Measurements from ENCODE around the gene MGME1.

MGME1 gene

GRCh38 chr20:17968366-17969277 is at the start of gene MGME1, which contains the start of gene SNX5:
MGME1 (plus strand) TSS chr20:17969018; CDS start chr20:17969860, 842 bp downstream.
SNX5 (minus strand) TSS chr20:17968794; CDS start chr20:17968425, 369 bp downstream.
- peak; percentile 99 for DNase-seq

DNA sequence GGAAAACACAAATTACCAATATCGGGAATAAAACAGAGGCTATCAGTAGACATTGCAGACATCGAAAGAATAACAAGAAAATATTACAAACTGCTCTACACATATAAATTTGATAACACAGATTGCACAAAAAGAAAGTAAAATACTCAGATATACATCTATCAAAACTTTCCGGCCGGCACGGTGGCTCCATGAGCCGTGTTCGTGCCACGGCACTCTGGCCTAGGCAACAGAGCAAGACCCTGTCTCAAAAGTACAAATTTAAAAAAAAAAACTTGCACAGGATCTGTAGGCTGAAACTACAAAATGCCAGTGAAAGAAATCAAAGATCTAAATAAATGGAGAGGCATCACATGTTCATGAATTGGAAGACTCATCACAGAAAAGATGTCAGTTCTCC is 49.7 kb upstream of the MGME1 start:
- DNase-seq, result no peak

DNA sequence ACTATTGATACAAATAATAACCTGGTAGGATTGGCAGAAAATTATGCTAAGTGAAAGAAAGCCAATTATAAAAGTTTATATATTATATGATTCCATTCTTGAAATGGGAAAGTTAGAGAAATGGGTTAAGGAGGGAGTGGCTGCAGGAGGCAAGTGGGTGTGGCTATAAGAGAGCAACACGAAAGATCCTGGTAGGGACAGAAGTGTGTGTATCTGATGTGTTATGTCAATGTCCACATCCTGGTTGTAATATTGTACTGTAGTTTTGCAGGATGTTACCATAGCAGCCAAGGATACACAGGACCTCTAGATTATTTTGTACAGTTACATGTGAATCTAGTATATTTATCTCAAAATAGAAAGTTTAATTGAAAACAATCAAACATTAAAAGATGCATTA is 47.0 kb upstream of the MGME1 start:
- DNase-seq, result no peak

GRCh38 chr20:17925141-17925939 is 43.5 kb upstream of the MGME1 start:
- DNase-seq, result no peak

DNA sequence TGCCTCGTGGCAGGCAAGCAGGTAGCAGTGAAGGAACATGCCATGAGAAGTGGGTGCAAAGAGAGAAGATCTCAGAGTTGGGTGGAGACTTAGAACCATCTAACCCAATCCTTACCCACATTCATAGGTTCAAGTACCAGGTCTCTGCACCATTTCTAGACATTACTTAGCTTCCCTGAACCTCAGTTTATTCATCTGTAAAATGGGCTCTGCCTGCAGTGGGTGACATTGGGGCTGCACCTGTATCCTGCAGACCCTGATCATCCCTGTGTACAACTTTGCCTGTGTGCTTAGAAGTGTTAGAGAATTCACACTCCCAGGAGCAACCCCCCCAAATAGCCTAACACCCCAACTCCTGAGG is 42.9 kb upstream of the MGME1 start:
- DNase-seq, result no peak

DNA sequence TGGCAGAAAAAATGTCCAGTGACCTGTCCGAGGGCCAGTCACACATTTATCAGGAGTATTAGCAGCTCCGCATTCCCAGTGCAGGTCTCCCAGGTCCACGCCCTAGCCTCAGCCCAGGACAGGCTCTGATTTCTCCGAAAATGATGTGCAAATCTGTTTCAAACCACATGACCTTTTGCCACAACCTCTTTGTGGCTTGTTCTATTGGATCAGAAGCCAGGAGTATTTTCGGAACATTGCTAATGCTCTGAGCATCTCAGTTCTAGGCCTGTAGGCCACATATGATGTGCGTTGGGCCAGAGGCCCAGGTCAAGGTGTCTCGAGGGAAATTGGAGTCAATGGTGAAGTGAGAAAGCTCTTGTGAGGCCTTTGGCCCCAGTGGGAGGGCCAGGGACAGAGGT is 40.6 kb upstream of the MGME1 start:
- DNase-seq, result no peak

- DNase-seq, result peak; percentile 46
Measured at GRCh38 chr20:17928633-17929311, 40.0 kb upstream of the MGME1 start.

GRCh38 chr20:17931513-17931912 is 37.3 kb upstream of the MGME1 start:
- DNase-seq, result no peak

- no peak for DNase-seq
Measured at GRCh38 chr20:17932396-17932795, 36.4 kb upstream of the MGME1 start.

- no peak for DNase-seq
Measured at GRCh38 chr20:17933121-17933520, 35.7 kb upstream of the MGME1 start.

DNA sequence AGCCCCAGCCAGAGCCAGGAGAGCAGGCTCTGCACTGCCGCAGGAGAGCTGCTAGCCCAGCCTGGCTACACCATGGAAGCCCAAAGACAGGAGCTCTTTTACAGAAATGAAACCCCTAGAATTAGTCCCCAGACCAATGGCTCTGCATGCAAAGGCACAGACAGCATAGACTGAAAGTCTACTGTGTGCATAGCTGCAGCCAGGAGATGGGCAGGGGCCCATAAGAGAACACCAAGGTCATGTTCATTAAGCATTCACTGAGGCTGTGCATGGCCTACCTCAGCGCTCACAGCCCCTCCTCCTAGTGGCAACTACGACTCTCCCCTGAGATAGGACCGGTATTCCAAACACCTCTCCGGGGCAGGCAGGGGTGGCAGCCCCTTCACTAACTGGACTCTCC is 35.1 kb upstream of the MGME1 start:
- no peak for DNase-seq

GRCh38 chr20:17934141-17934862 is 34.5 kb upstream of the MGME1 start:
- DNase-seq, result no peak

- no peak for DNase-seq
Measured at GRCh38 chr20:17935186-17935585, 33.6 kb upstream of the MGME1 start.

DNA sequence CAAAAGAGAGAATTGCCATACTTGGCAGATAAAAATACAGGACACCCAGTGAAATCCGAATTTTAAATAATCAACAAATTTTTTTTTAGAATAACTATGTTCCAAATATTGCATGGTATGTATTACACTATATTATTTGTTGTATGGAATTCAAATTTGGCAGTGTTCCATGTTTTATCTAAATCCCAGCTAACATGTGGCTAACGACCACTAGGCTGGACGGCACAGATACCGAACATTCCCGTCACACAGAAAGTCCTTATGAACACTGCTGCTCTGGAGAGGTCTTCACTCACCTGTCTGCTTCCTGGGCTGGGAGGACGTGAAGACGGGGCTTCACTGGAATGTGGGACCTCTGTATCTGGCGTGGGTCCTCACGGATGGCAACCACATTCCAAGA is 33.1 kb upstream of the MGME1 start:
- no peak for DNase-seq

DNA sequence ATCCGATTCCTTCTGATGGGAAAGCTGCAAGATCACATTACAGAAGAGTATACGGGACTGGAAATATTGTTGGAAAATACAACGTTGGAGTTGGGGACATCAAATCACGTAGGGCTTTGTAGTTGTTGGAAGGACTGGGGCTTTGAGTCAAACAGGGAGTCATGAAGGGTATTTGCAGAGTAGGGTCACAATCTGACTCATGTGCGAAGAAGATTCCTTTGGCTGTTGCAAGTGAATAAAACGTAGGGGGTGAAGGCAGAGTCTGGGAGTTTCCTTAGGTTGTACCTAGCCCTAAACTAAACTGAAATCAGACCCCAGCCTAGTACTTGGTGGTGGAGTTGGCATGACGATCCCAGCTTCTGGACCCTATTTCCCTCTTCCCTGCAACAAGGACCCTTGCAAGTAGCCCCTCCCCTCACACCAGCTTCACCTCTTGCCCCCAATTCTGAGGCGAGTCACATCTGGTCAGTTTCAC is 32.5 kb upstream of the MGME1 start:
- DNase-seq, result no peak

DNA sequence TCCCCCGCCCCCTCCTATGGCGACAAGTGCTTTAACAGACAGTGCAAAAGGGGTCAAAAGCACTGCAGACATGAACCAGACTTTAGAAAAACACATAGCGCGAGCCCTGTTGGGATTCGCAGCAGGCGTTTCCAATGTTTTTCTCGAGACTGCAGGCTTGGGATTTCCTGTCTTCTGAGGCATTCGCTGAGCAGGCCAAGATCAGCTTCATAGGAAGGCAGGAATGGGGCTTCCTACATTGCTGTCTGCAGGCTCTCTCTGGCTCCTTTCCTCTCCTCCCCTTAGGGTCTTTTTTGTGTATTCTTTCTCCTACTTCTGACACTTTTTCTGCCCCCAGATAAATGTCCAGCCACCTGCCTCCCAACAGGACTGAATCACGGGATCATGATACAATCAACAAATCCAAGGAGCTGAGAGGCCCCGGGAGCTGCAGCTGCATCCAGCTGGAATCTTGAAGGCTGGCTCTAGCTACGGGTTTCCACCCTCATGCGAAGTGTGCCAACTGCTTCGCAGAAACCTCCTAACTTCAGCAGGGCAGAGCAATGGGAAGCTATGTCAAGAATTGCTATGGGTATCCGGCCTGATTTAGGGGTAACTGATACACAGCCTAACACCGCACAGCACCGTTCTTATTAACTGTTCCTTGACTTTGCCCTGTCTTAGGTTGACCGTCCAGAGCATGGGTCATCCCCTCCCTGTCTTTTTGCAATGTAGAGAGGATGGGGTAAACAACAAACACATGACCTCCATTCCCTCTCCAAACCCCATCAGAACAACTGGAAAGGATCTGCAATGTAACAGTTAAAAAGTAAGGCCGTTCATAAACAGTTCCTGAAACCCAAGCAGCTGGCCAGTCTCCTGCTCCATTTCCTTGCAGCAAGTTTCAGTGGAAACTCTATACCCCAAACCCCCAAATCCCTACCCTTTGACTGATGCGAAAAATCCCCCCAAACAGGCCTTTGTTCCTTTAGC is 31.8 kb upstream of the MGME1 start:
- DNase-seq, result no peak

- peak; percentile 73 for DNase-seq
Measured at GRCh38 chr20:17938871-17939619, 29.8 kb upstream of the MGME1 start.

GRCh38 chr20:17939622-17940223 is 29.1 kb upstream of the MGME1 start:
- DNase-seq, result no peak

DNA sequence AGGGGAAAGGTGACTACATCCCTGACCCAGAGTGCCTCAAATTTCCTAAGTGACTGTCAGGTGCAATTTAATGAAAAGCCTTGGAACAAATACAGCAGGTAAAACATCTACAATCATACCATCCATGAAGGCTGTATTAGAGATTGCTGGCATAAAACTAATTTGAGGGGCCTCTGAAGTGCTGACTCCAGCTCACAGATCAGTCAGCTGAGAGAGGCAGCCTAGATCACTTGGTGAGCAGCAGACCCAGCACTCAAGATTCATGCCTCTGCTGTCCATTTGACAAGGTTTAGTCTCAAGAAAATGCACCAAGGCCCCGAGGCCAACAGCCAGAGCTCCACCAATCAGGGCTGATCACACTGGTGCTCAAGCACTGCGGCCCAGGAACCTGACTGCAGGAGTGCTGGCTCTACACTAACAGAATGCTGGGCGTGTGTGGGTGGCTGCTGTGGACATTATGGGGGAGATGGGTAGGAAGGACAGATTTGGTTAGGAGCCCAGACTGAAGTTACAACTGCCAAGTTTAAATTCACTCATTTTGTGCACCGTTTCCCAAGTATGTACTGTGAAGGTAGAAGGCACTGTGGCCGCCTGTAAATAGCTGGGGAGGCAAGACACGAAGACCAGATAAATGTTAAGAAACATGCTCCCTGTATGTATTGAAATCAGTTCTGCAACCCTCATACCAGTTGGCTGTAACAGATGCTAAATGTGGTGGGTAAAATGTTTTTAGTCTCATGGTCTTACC is 28.4 kb upstream of the MGME1 start:
- no peak for DNase-seq

All from NCI-H2029 (cell line).